ENCODE data around the gene SND1.

- TF ChIP-seq IRF3 (IDR thresholded peaks at IDR 0.05) (no peak), ZNF217 (IDR thresholded peaks at IDR 0.05) (no peak), RELA (IDR thresholded peaks at IDR 0.05; ENCODE audit: borderline replicate concordance, partially characterized antibody) (no peak), JUNB (IDR thresholded peaks at IDR 0.05) (no peak), KDM1A (IDR thresholded peaks at IDR 0.05; ENCODE audit: borderline replicate concordance) (no peak), ZBTB33 (IDR thresholded peaks at IDR 0.05) (no peak), CTCF (IDR thresholded peaks at IDR 0.05 in 2 of 3, conservative IDR thresholded peaks at IDR 0.05 in 1 of 3; ENCODE audit: control insufficient read depth in 2 of 3, extremely low read depth in 1 of 3, insufficient read depth in 1 of 3, low read depth in 3 of 3, low read length in 3 of 3) (no peak), FOS (IDR thresholded peaks at IDR 0.05; ENCODE audit: borderline replicate concordance, extremely low read depth, insufficient read length) (no peak), USF1 (IDR thresholded peaks at IDR 0.05; ENCODE audit: borderline replicate concordance, extremely low read length, insufficient read depth, low read depth, low read length) (no peak)
These were observed 422.7 kb downstream of the SND1 start for GRCh38 chr7:128074736-128075135.

Measured in GM12878 (cell line).